HG02852 (cell line): ENCODE results near the gene IMMP2L.
"Not testable (repeated sequence)": the region's sequence is repeated elsewhere in the genome, so short reads cannot be mapped to it uniquely, and the experiment has no call there.

Experiments used
- ATAC-seq: cut with Tn5 transposase; IDR thresholded peaks from one replicate; pipeline ENCODE4 v1.9.1; 2021; ENCODE audit warnings: mild to moderate bottlenecking, moderate library complexity; ENCODE audit not compliant: unreplicated experiment

IMMP2L gene

GRCh38 chr7:110685899-110686298 is 876.4 kb downstream of the IMMP2L start:
- no peak for ATAC-seq

- no peak for ATAC-seq
These were observed 880.4 kb downstream of the IMMP2L start for GRCh38 chr7:110681941-110682340.

- ATAC-seq = no peak
These were observed 884.9 kb downstream of the IMMP2L start for GRCh38 chr7:110677405-110677804.

GRCh38 chr7:110676785-110677184 is 885.5 kb downstream of the IMMP2L start:
- no peak for ATAC-seq

- no peak for ATAC-seq
These were observed 886.7 kb downstream of the IMMP2L start for GRCh38 chr7:110675383-110676103.

- ATAC-seq = no peak
These were observed 889.1 kb downstream of the IMMP2L start for GRCh38 chr7:110673148-110673547.

GRCh38 chr7:110669410-110669809 is 892.9 kb downstream of the IMMP2L start:
- ATAC-seq = no peak

GRCh38 chr7:110664803-110665202 is 897.5 kb downstream of the IMMP2L start:
- ATAC-seq = no peak

GRCh38 chr7:110660637-110661036 is 901.7 kb downstream of the IMMP2L start:
- ATAC-seq = not testable (repeated sequence)

- ATAC-seq = no peak
These were observed 912.0 kb downstream of the IMMP2L start for GRCh38 chr7:110650328-110650727.

GRCh38 chr7:110647266-110647665 is 915.0 kb downstream of the IMMP2L start:
- ATAC-seq = no peak

- no peak for ATAC-seq
These were observed 915.5 kb downstream of the IMMP2L start for GRCh38 chr7:110646804-110647203.

- no peak for ATAC-seq
These were observed 916.7 kb downstream of the IMMP2L start for GRCh38 chr7:110645616-110646015.

- no peak for ATAC-seq
These were observed 917.2 kb downstream of the IMMP2L start for GRCh38 chr7:110645060-110645459.

- ATAC-seq = no peak
These were observed 925.0 kb downstream of the IMMP2L start for GRCh38 chr7:110637252-110637651.

- ATAC-seq = no peak
These were observed 929.0 kb downstream of the IMMP2L start for GRCh38 chr7:110633313-110633712.

- no peak for ATAC-seq
These were observed 935.9 kb downstream of the IMMP2L start for GRCh38 chr7:110626414-110626813.

GRCh38 chr7:110625294-110625693 is 937.0 kb downstream of the IMMP2L start:
- ATAC-seq = no peak

GRCh38 chr7:110623436-110623835 is 938.9 kb downstream of the IMMP2L start:
- no peak for ATAC-seq

- ATAC-seq = no peak
These were observed 941.0 kb downstream of the IMMP2L start for GRCh38 chr7:110621289-110621688.

GRCh38 chr7:110620110-110620735 is 942.1 kb downstream of the IMMP2L start:
- ATAC-seq = no peak
